GM23338 (cell line): ENCODE measurements around the gene UBE3C. TPM values are rescaled to one million over a fixed set of nuclear protein-coding genes. Genes with fewer than 3 reads are reported as not detected.

Experiments
- ATAC-seq: fragments of 200-7000 bp; cut with Tn5 transposase; 3 replicates; pipeline ENCODE4 v1.9.1; 2020
- DNase-seq: peaks from one replicate; pipeline ENCODE4 v3.0.0-alpha.2; 2015; ENCODE audit warnings: low spot score
- H2AFZ ChIP-seq: fragments of 200-600 bp; sonication (generic); 2 replicates; pipeline ENCODE4 v1.8.0; 2016; ENCODE audit warnings: antibody characterized with exemption, mild to moderate bottlenecking, moderate library complexity
- H3F3A ChIP-seq: fragments of 200-600 bp; sonication (generic); replicated peaks from 2 replicates; pipeline ENCODE4 v1.8.0; 2017; ENCODE audit warnings: antibody characterized with exemption, mixed run types, low read depth
- H3K27ac ChIP-seq: fragments of 200-600 bp; sonication (generic); 2 replicates; pipeline ENCODE4 v1.6.1; 2016; ENCODE audit warnings: low read depth
- H3K27me3 ChIP-seq: fragments of 200-600 bp; sonication (generic); 2 replicates; pipeline ENCODE4 v1.8.0; 2016; ENCODE audit warnings: mild to moderate bottlenecking, mixed run types, moderate library complexity; ENCODE audit not compliant: insufficient read depth
- H3K36me3 ChIP-seq: fragments of 200-600 bp; sonication (generic); 2 replicates; pipeline ENCODE4 v1.8.0; 2016; ENCODE audit warnings: mild to moderate bottlenecking; ENCODE audit not compliant: insufficient read depth
- H3K4me1 ChIP-seq: fragments of 200-600 bp; sonication (generic); 2 replicates; pipeline ENCODE4 v1.8.0; 2016; ENCODE audit warnings: mild to moderate bottlenecking, moderate library complexity; ENCODE audit not compliant: insufficient read depth
- H3K4me2 ChIP-seq: fragments of 200-600 bp; sonication (generic); 2 replicates; pipeline ENCODE4 v1.7.1; 2017; ENCODE audit warnings: mixed run types
- H3K4me3 ChIP-seq: fragments of 200-600 bp; sonication (generic); 2 replicates; pipeline ENCODE4 v1.6.1; 2016; ENCODE audit warnings: mixed run types
- H3K79me2 ChIP-seq: fragments of 200-600 bp; sonication (generic); replicated peaks from 2 replicates; pipeline ENCODE4 v1.8.0; 2017; ENCODE audit warnings: mild to moderate bottlenecking; ENCODE audit not compliant: insufficient read depth
- H3K9me2 ChIP-seq: fragments of 200-600 bp; sonication (generic); 2 replicates; pipeline ENCODE4 v1.8.0; 2017; ENCODE audit not compliant: insufficient read depth
- H4K20me1 ChIP-seq: fragments of 200-600 bp; sonication (generic); replicated peaks from 2 replicates; pipeline ENCODE4 v1.8.0; 2017; ENCODE audit warnings: mild to moderate bottlenecking; ENCODE audit not compliant: insufficient read depth
- H3K27ac Mint-ChIP-seq: 2 replicates; pipeline ENCODE4 v1.8.0; 2020; ENCODE audit warnings: inconsistent platforms, mild to moderate bottlenecking, moderate library complexity, mixed read lengths
- H3K27me3 Mint-ChIP-seq: 3 replicates; pipeline ENCODE4 v1.8.0; 2022; ENCODE audit warnings: low read depth, mild to moderate bottlenecking, moderate library complexity, mixed read lengths, inconsistent platforms; ENCODE audit not compliant: insufficient read depth, poor library complexity
- H3K36me3 Mint-ChIP-seq: 3 replicates; pipeline ENCODE4 v1.8.0; 2021; ENCODE audit warnings: low read depth, mild to moderate bottlenecking, inconsistent platforms, moderate library complexity, mixed read lengths
- H3K4me1 Mint-ChIP-seq: 3 replicates; pipeline ENCODE4 v1.8.0; 2020; ENCODE audit warnings: mild to moderate bottlenecking, inconsistent platforms, mixed read lengths
- H3K4me3 Mint-ChIP-seq: 3 replicates; pipeline ENCODE4 v1.8.0; 2021; ENCODE audit warnings: moderate library complexity, mild to moderate bottlenecking, inconsistent platforms, mixed read lengths
- H3K9me3 Mint-ChIP-seq: 3 replicates; pipeline ENCODE4 v1.8.0; 2020; ENCODE audit warnings: moderate library complexity, mild to moderate bottlenecking, inconsistent platforms, mixed read lengths
- CREB1 ChIP-seq: fragments of 250-450 bp; sonication (Bioruptor Pico); IDR thresholded peaks from 2 replicates; pipeline ENCODE4 v1.5.0; 2020; ENCODE audit warnings: low read depth, mild to moderate bottlenecking, moderate library complexity
- CTCF ChIP-seq, 2 experiments: fragments of 200-600 bp in 1 of 2; sonication (generic) in 1 of 2; conservative IDR thresholded peaks; 2 replicates each; pipeline versions ENCODE4 v1.5.1 to v1.6.1; 2016 to 2017; ENCODE audit warnings: antibody characterized with exemption in 2 of 2, low read depth in 2 of 2, mild to moderate bottlenecking in 2 of 2, moderate library complexity in 1 of 2
- EZH2 ChIP-seq: fragments of 200-600 bp; sonication (generic); IDR thresholded peaks from one replicate; pipeline ENCODE4 v1.8.0; 2017; ENCODE audit warnings: antibody characterized with exemption, mild to moderate bottlenecking, low read depth; ENCODE audit not compliant: unreplicated experiment
- JUNB ChIP-seq: IDR thresholded peaks from one replicate; pipeline ENCODE4 v1.6.1; 2016; ENCODE audit warnings: antibody characterized with exemption; ENCODE audit not compliant: unreplicated experiment
- NANOG ChIP-seq: IDR thresholded peaks from 2 replicates; pipeline ENCODE4 v1.6.1; 2016; ENCODE audit warnings: antibody characterized with exemption, borderline replicate concordance
- POLR2AphosphoS5 ChIP-seq: IDR thresholded peaks from 2 replicates; pipeline ENCODE4 v1.6.1; 2016; ENCODE audit warnings: antibody characterized with exemption, low read depth
- REST ChIP-seq: IDR thresholded peaks from one replicate; pipeline ENCODE4 v1.6.1; 2018; ENCODE audit warnings: antibody characterized with exemption; ENCODE audit not compliant: unreplicated experiment
- ZNF331 ChIP-seq: fragments of 250-450 bp; sonication (Bioruptor Pico); IDR thresholded peaks from 2 replicates; pipeline ENCODE4 v1.5.0; 2020; ENCODE audit warnings: low read depth, mild to moderate bottlenecking, moderate library complexity
- polyA plus RNA-seq: library from polyadenylated mRNA; unstranded; fragments of >200 nt; fragmentation: Nextera tagmentation; extraction: Ambion mirVana; gene quantifications from 2 replicates; pipeline ENCODE4 v1.2.1, GENCODE V29; 2016
- total RNA-seq: library from RNA; depleted of rRNA; stranded (reverse); fragments of >200 nt; shearing (Covaris generic); gene quantifications from 2 replicates; pipeline ENCODE4 v1.2.3, GENCODE V29; 2014
- TF ChIP-seq, protein P1 (sequence below): IDR thresholded peaks from 2 replicates; pipeline ENCODE4 v1.6.1; 2016; ENCODE audit warnings: antibody characterized with exemption

UBE3C gene
- total and polyA plus RNA-seq, 2 experiments from 2014 or later, result 16.8 to 76.9 TPM

- Histone ChIP-seq H3K9me2 (no peaks in the 10 kb centered on the region), H3K79me2 (no peaks in the 10 kb centered on the region), H3K4me1 (no peaks in the 10 kb centered on the region), H3K27ac (no peak overlapping the region; the same call in 1 of the 2 replicates), H3K4me2 (no peak overlapping the region), H3K36me3 (peaks cover 8% of the 10 kb centered on the region; the same call in 1 of the 2 replicates), H3K4me3 (no peak overlapping the region), H2AFZ (no peak overlapping the region), H3F3A (peaks cover 18% of the 10 kb centered on the region), H4K20me1 (0 out of 2 replicates have a peak, but pooled peaks cover 9% of the 10 kb centered on the region), H3K27me3 (no peaks in the 10 kb centered on the region)
- ATAC-seq (no peak), DNase-seq (no peak)
- H3K9me3 Mint-ChIP-seq, result no peaks in the 10 kb centered on the region
- H3K36me3 Mint-ChIP-seq, result peaks cover 24% of the 10 kb centered on the region
- no peak overlapping the region for H3K4me3 Mint-ChIP-seq
- no peak for TF ChIP-seq POLR2AphosphoS5
- TF ChIP-seq, protein P1, sequence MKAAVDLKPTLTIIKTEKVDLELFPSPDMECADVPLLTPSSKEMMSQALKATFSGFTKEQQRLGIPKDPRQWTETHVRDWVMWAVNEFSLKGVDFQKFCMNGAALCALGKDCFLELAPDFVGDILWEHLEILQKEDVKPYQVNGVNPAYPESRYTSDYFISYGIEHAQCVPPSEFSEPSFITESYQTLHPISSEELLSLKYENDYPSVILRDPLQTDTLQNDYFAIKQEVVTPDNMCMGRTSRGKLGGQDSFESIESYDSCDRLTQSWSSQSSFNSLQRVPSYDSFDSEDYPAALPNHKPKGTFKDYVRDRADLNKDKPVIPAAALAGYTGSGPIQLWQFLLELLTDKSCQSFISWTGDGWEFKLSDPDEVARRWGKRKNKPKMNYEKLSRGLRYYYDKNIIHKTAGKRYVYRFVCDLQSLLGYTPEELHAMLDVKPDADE, result no peak
- TF ChIP-seq EZH2, result no peak
- TF ChIP-seq NANOG, result no peak
- no peak for TF ChIP-seq REST
- no peak for TF ChIP-seq CTCF (conservative IDR thresholded peaks at IDR 0.05; ENCODE audit: low read depth in 2 of 2)
- no peaks in the 10 kb centered on the region for H3K4me1 Mint-ChIP-seq
- peaks cover 9% of the 10 kb centered on the region for H3K27me3 Mint-ChIP-seq
- no peak overlapping the region for H3K27ac Mint-ChIP-seq
Measured at GRCh38 chr7:157246052-157246451, 107.3 kb downstream of the UBE3C start.

DNA sequence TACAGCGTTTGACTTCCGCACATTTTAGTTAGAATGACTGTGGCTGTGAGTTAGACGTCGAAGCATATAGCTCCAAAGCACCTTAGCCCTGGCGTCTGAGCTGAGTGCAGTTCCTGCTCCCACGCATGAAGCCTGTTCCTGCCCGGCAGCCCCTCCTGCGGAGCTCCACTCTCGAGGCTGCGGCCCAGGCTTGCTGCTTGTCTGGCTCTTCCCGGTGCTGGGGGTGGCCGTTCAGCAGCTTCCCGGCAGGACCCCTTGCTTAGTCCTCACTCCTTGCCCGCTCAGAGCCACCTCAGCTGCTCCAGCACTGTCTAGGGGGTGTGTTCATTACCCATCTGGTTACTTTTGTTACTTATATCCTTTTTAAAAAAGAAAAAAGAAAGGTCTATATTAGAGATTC, 109.9 kb downstream of the UBE3C start:
- ATAC-seq, result no peak
- no peak overlapping the region for H2AFZ ChIP-seq
- peaks cover 32% of the 10 kb centered on the region for H3K36me3 Mint-ChIP-seq

More for the DNA sequence above, 109.9 kb downstream of the UBE3C start:
- Histone ChIP-seq H3K27ac (no peak overlapping the region), H4K20me1 (0 out of 2 replicates have a peak, but pooled peaks cover 4% of the 10 kb centered on the region), H3K4me2 (no peak overlapping the region), H3K4me3 (no peak overlapping the region), H3F3A (peaks cover 11% of the 10 kb centered on the region), H3K9me2 (no peaks in the 10 kb centered on the region), H3K27me3 (no peaks in the 10 kb centered on the region), H3K36me3 (peaks cover 19% of the 10 kb centered on the region), H3K4me1 (no peaks in the 10 kb centered on the region), H3K79me2 (no peaks in the 10 kb centered on the region)
- no peaks in the 10 kb centered on the region for H3K4me1 Mint-ChIP-seq
- H3K27ac Mint-ChIP-seq, result no peak overlapping the region
- TF ChIP-seq JUNB (no peak), REST (no peak), CREB1 (no peak), NANOG (no peak), ZNF331 (CRISPR knock-in tag) (no peak)
- no peaks in the 10 kb centered on the region for H3K9me3 Mint-ChIP-seq
- no peak for DNase-seq
- H3K27me3 Mint-ChIP-seq, result peaks cover 4% of the 10 kb centered on the region
- H3K4me3 Mint-ChIP-seq, result no peak overlapping the region
